GM21360 (cell line): ENCODE measurements around the gene GSS.

Source experiments
- ATAC-seq: cut with Tn5 transposase; IDR thresholded peaks from one replicate; pipeline ENCODE4 v1.9.1; 2021; ENCODE audit warnings: mild to moderate bottlenecking, moderate library complexity; ENCODE audit not compliant: unreplicated experiment

The GSS gene

GRCh38 chr20:34978092-34978744, 22.6 kb upstream of the GSS start:
- ATAC-seq = no peak

GRCh38 chr20:34977365-34978091, 21.9 kb upstream of the GSS start:
- ATAC-seq = no peak

- no peak for ATAC-seq
Observed at GRCh38 chr20:34976286-34976685, 20.7 kb upstream of the GSS start.

- no peak for ATAC-seq
Observed at GRCh38 chr20:34974246-34974645, 18.6 kb upstream of the GSS start.

GRCh38 chr20:34971561-34972235, 16.1 kb upstream of the GSS start:
- no peak for ATAC-seq

- ATAC-seq = no peak
Observed at GRCh38 chr20:34970846-34971560, 15.4 kb upstream of the GSS start.

GRCh38 chr20:34970193-34970840, 14.7 kb upstream of the GSS start:
- ATAC-seq = no peak

- no peak for ATAC-seq
Observed at GRCh38 chr20:34968042-34968775, 12.6 kb upstream of the GSS start.

- no peak for ATAC-seq
Observed at GRCh38 chr20:34967421-34967820, 11.8 kb upstream of the GSS start.

- ATAC-seq = no peak
Observed at GRCh38 chr20:34965051-34965450, 9.4 kb upstream of the GSS start.

- no peak for ATAC-seq
Observed at GRCh38 chr20:34964486-34964885, 8.9 kb upstream of the GSS start.

- no peak for ATAC-seq
Observed at GRCh38 chr20:34956751-34957472, 1.3 kb upstream of the GSS start.

GRCh38 chr20:34956041-34956458, 444 bp upstream of the GSS start:
- ATAC-seq = no peak

GRCh38 chr20:34954904-34955230, 739 bp downstream of the GSS start:
- peak; percentile 13 for ATAC-seq

GRCh38 chr20:34953960-34954359, 1.6 kb downstream of the GSS start:
- ATAC-seq = no peak

- ATAC-seq = no peak
Observed at GRCh38 chr20:34952671-34953070, 2.9 kb downstream of the GSS start.

GRCh38 chr20:34951652-34952051, 4.0 kb downstream of the GSS start:
- ATAC-seq = no peak

- ATAC-seq = no peak
Observed at GRCh38 chr20:34951252-34951651, 4.4 kb downstream of the GSS start.

- ATAC-seq = no peak
Observed at GRCh38 chr20:34949120-34949519, 6.5 kb downstream of the GSS start.

GRCh38 chr20:34948030-34948429, 7.6 kb downstream of the GSS start:
- no peak for ATAC-seq
